Heart left ventricle (tissue), 16 donors: Measurements from ENCODE around the gene OXGR1. TPM values are rescaled to one million over a fixed set of nuclear protein-coding genes. Genes with fewer than 3 reads are reported as not detected.

ENCODE experiments used
- ATAC-seq, 4 donors: fragments of 200-7000 bp; cut with Tn5 transposase; one replicate each; pipeline ENCODE4 v1.9.1; 2020 to 2022; ENCODE audit warnings: moderate library complexity in 4 of 4, mild to moderate bottlenecking in 3 of 4, moderate number of reproducible peaks in 1 of 4
- DNase-seq, 5 donors: peaks; one replicate each; pipeline ENCODE4 v3.0.0-alpha.2; 2020
- H3K27ac ChIP-seq, 12 donors: fragments of 200-600 bp; sonication (generic) in 4 of 12; one replicate each; pipeline versions ENCODE4 v1.5.0 to v1.8.0; 2016 to 2022; ENCODE audit warnings: mild to moderate bottlenecking in 2 of 12
- H3K27me3 ChIP-seq, 9 donors: fragments of 200-600 bp; sonication (generic) in 2 of 9; one replicate each; pipeline versions ENCODE4 v1.5.1 to v1.8.0; 2016 to 2022; ENCODE audit warnings: mild to moderate bottlenecking in 3 of 9
- H3K36me3 ChIP-seq, 9 donors: fragments of 200-600 bp; sonication (generic) in 2 of 9; one replicate each; pipeline versions ENCODE4 v1.5.0 to v1.8.0; 2018 to 2022; ENCODE audit warnings: mild to moderate bottlenecking in 2 of 9
- H3K4me1 ChIP-seq, 12 donors: fragments of 200-600 bp; sonication (generic) in 4 of 12; one replicate each; pipeline versions ENCODE4 v1.5.0 to v1.8.0; 2016 to 2022; ENCODE audit warnings: mild to moderate bottlenecking in 3 of 12
- H3K4me3 ChIP-seq, 12 donors: fragments of 200-600 bp; sonication (generic) in 4 of 12; one replicate each; pipeline versions ENCODE4 v1.5.0 to v1.8.0; 2017 to 2022; ENCODE audit warnings: mild to moderate bottlenecking in 9 of 12, moderate library complexity in 4 of 12
- H3K9me3 ChIP-seq, 12 donors: fragments of 200-600 bp; sonication (generic) in 4 of 12; one replicate each; pipeline versions ENCODE4 v1.5.0 to v1.8.0; 2016 to 2022; ENCODE audit warnings: mild to moderate bottlenecking in 1 of 12
- CTCF ChIP-seq, 12 donors: fragments of 200-600 bp; sonication (generic) in 4 of 12; IDR thresholded peaks; one replicate each; pipeline versions ENCODE4 v1.5.0 to v1.8.0; 2018 to 2022; ENCODE audit warnings: antibody characterized with exemption in 12 of 12, mild to moderate bottlenecking in 5 of 12
- POLR2A ChIP-seq, 2 donors: fragments of 450-650 bp; IDR thresholded peaks; one replicate each; pipeline ENCODE4 v1.6.1; 2017; ENCODE audit warnings: antibody characterized with exemption in 2 of 2, mild to moderate bottlenecking in 2 of 2, moderate library complexity in 2 of 2
- WGBS, 4 donors: extraction: QIAGEN DNeasy Blood & Tissue Kit in 2 of 4; methylation state at CpG; one replicate each; pipeline versions ENCODE4 v1.1.5 to v1.1.7; 2013 to 2018; 5-methylcytosine and 5-hydroxymethylcytosine counted together
- intact Hi-C, 10 donors: fragments of 100-400 bp; cut with DNase I; formaldehyde crosslinking; loops; one replicate each; pipeline versions ENCODE4 v1.11.1 to v1.14.2; 2022
- polyA plus RNA-seq, 2 donors: library from polyadenylated mRNA; stranded (reverse); fragments of 200-250 nt; gene quantifications; one replicate each; pipeline ENCODE4 v1.2.3, GENCODE V29; 2013
- total RNA-seq, 9 donors: library from RNA; depleted of rRNA in 2 of 9; stranded (reverse); fragments of >200 nt in 2 of 9; fragmentation: NEBNext Ultra II Directional in 3 of 9; extraction: Animal tissue kit (Norgen Biotek cat#: 25700) in 3 of 9; gene quantifications; one replicate each; pipeline versions ENCODE4 v1.1.0 to v1.2.4, GENCODE V29; 2016 to 2023
- donor health status: ischemic (EF 13 %, LVEDD 7.1; RV severe dilation, severe dysfunction).
- donor health status: healthy with polysubstance abuse.
- donor health status: DM: no; HTN: yes; CAD: no.
- donor health status: DM: no; HTN: no; CAD: no.
- donor health status: ischemic (EF 25% LVEDD 6.9; RV normal size, moderate dysfunction).
- donor health status: ischemic (EF 25% LVEDD 5.7; RV mildly dilated, moderate dysfunction).
- donor health status: healthy.
- donor health status: DM: yes; HTN: yes; CAD: no.
- donor health status: ischemic (EF 35%, LVEDD 5.7; RV mildly dilated, moderate dysfunction).
- donor health status: nonischemic (EF 11% LVEDD 7.7; RV severe dilation, severe dysfunction).
- donor health status: DM: yes; HTN: yes; CAD: no.
- donor health status: PGD.
- donor health status: ischemic (EF 29% LVEDD 5.4; RV normal size, mild dysfunction).
- donor health status: nonischemic (EF 23%, LVEDD 6.1; RV moderate dilation, normal function).

The OXGR1 gene
- total and polyA plus RNA-seq, 11 donors = 0.04 to 0.99 (median 0.16) TPM; not detected in 8

GRCh38 chr13:96966415-96967102 lies 27.7 kb downstream of the OXGR1 start:
- 89 to 94% (median 94%) methylated on average over 12 of the region's 12 CpGs for WGBS, 4 donors
- peaks cover 0 to 64% (median 28%) of the 10 kb centered on the region in 12 donors for H3K9me3 ChIP-seq
- no peak for TF ChIP-seq CTCF (IDR thresholded peaks at IDR 0.05)
- TF ChIP-seq POLR2A (IDR thresholded peaks at IDR 0.05) = no peak
- DNase-seq = no peak
- H3K27ac ChIP-seq = no peak overlapping the region
- H3K27me3 ChIP-seq = no peaks in the 10 kb centered on the region
- no peaks in the 10 kb centered on the region for H3K36me3 ChIP-seq
- ATAC-seq = no peak
- intact Hi-C loops = no loop called here
- H3K4me1 ChIP-seq = no peaks in the 10 kb centered on the region
- H3K4me3 ChIP-seq = no peak overlapping the region

- Histone ChIP-seq H3K36me3 (no peaks in the 10 kb centered on the region), H3K27me3 (no peaks in the 10 kb centered on the region), H3K9me3 (peaks cover 0 to 49% (median 24%) of the 10 kb centered on the region in 12 donors), H3K4me1 (no peaks in the 10 kb centered on the region), H3K27ac (no peak overlapping the region), H3K4me3 (no peak overlapping the region)
- WGBS, 4 donors = 76 to 83% (median 79%) methylated on average over 2 of the region's 2 CpGs
- DNase-seq (no peak), ATAC-seq (no peak)
- intact Hi-C loops = no loop called here
- TF ChIP-seq POLR2A (IDR thresholded peaks at IDR 0.05) (no peak), CTCF (IDR thresholded peaks at IDR 0.05) (no peak)
Measured at GRCh38 chr13:96963786-96964475, 30.3 kb downstream of the OXGR1 start.

- ATAC-seq (no peak), DNase-seq (no peak)
- WGBS, 4 donors = 85 to 97% (median 92%) methylated on average over 3 of the region's 3 CpGs
- Histone ChIP-seq H3K4me3 (no peak overlapping the region), H3K27me3 (no peaks in the 10 kb centered on the region), H3K9me3 (peaks cover 0 to 14% (median 0%) of the 10 kb centered on the region in 12 donors), H3K4me1 (no peaks in the 10 kb centered on the region), H3K36me3 (no peaks in the 10 kb centered on the region), H3K27ac (no peak overlapping the region)
- TF ChIP-seq CTCF (IDR thresholded peaks at IDR 0.05) (no peak), POLR2A (IDR thresholded peaks at IDR 0.05) (no peak)
- intact Hi-C loops = no loop called here
Measured at GRCh38 chr13:96960379-96960778, 33.9 kb downstream of the OXGR1 start.

- Histone ChIP-seq H3K9me3 (no peaks in the 10 kb centered on the region), H3K4me1 (no peaks in the 10 kb centered on the region), H3K36me3 (no peaks in the 10 kb centered on the region), H3K4me3 (no peak overlapping the region), H3K27ac (no peak overlapping the region), H3K27me3 (no peaks in the 10 kb centered on the region)
- 50 to 57% (median 53%) methylated on average over 5 of the region's 5 CpGs for WGBS, 4 donors
- intact Hi-C loops = loop anchor here in 9 of 10 donors (1.0 to 10.0 kb wide), 6 partner anchors 134 to 941 kb away; no protein-coding TSS in a partner anchor
- ATAC-seq = no peak
- TF ChIP-seq POLR2A (IDR thresholded peaks at IDR 0.05) (no peak), CTCF (IDR thresholded peaks at IDR 0.05) (peak; percentile 65 to 78 (median 74))
- no peak for DNase-seq
Measured at GRCh38 chr13:96958286-96958891, 35.9 kb downstream of the OXGR1 start.
